Measurements from ENCODE around the gene GFPT2.

The GFPT2 gene

GRCh38 chr5:180378438-180379344 lies 25.6 kb upstream of the GFPT2 start:
- DNase-seq (ENCODE audit: low read depth), result no peak

GRCh38 chr5:180377556-180378197 lies 24.5 kb upstream of the GFPT2 start:
- DNase-seq (ENCODE audit: low read depth), result no peak

GRCh38 chr5:180376511-180376910 lies 23.4 kb upstream of the GFPT2 start:
- no peak for DNase-seq (ENCODE audit: low read depth)

GRCh38 chr5:180375955-180376354 lies 22.8 kb upstream of the GFPT2 start:
- DNase-seq (ENCODE audit: low read depth), result no peak

GRCh38 chr5:180375291-180375690 lies 22.2 kb upstream of the GFPT2 start:
- no peak for DNase-seq (ENCODE audit: low read depth)

GRCh38 chr5:180373870-180374269 lies 20.7 kb upstream of the GFPT2 start:
- no peak for DNase-seq (ENCODE audit: low read depth)

GRCh38 chr5:180373454-180373853 lies 20.3 kb upstream of the GFPT2 start:
- DNase-seq (ENCODE audit: low read depth), result no peak

- no peak for DNase-seq (ENCODE audit: low read depth)
Measured at GRCh38 chr5:180371949-180372348, 18.8 kb upstream of the GFPT2 start.

GRCh38 chr5:180370861-180371641 lies 17.9 kb upstream of the GFPT2 start:
- no peak for DNase-seq (ENCODE audit: low read depth)

- DNase-seq (ENCODE audit: low read depth), result no peak
Measured at GRCh38 chr5:180367991-180368390, 14.9 kb upstream of the GFPT2 start.

- no peak for DNase-seq (ENCODE audit: low read depth)
Measured at GRCh38 chr5:180367300-180367699, 14.2 kb upstream of the GFPT2 start.

GRCh38 chr5:180366326-180366725 lies 13.2 kb upstream of the GFPT2 start:
- DNase-seq (ENCODE audit: low read depth), result no peak

GRCh38 chr5:180365829-180366228 lies 12.7 kb upstream of the GFPT2 start:
- no peak for DNase-seq (ENCODE audit: low read depth)

- DNase-seq (ENCODE audit: low read depth), result no peak
Measured at GRCh38 chr5:180364306-180364856, 11.2 kb upstream of the GFPT2 start.

GRCh38 chr5:180360078-180360957 lies 7.2 kb upstream of the GFPT2 start:
- no peak for DNase-seq (ENCODE audit: low read depth)

- DNase-seq (ENCODE audit: low read depth), result no peak
Measured at GRCh38 chr5:180358694-180359093, 5.6 kb upstream of the GFPT2 start.

- DNase-seq (ENCODE audit: low read depth), result no peak
Measured at GRCh38 chr5:180358179-180358578, 5.0 kb upstream of the GFPT2 start.

GRCh38 chr5:180354966-180355365 lies 1.8 kb upstream of the GFPT2 start:
- DNase-seq (ENCODE audit: low read depth), result no peak

- DNase-seq (ENCODE audit: low read depth), result no peak
Measured at GRCh38 chr5:180353980-180354452, 880 bp upstream of the GFPT2 start.

GRCh38 chr5:180352116-180353047 lies 754 bp downstream of the GFPT2 start:
- DNase-seq (ENCODE audit: low read depth), result no peak
